GM19193 (cell line): ENCODE results near the gene THY1.

ENCODE experiments used
- POLR2A ChIP-seq: IDR thresholded peaks from 4 replicates; pipeline ENCODE4 v1.6.1; 2011; ENCODE audit not compliant: insufficient read depth, insufficient read length; ENCODE audit errors: extremely low read depth

The THY1 gene

GRCh38 chr11:119422809-119423508, at the start of gene THY1:
Gene THY1 (minus strand): TSS chr11:119423172. CDS start chr11:119420905, 2,267 bp downstream.
- no peak for TF ChIP-seq POLR2A

GRCh38 chr11:119472186-119472855, 49.3 kb upstream of the THY1 start:
- no peak for TF ChIP-seq POLR2A

DNA sequence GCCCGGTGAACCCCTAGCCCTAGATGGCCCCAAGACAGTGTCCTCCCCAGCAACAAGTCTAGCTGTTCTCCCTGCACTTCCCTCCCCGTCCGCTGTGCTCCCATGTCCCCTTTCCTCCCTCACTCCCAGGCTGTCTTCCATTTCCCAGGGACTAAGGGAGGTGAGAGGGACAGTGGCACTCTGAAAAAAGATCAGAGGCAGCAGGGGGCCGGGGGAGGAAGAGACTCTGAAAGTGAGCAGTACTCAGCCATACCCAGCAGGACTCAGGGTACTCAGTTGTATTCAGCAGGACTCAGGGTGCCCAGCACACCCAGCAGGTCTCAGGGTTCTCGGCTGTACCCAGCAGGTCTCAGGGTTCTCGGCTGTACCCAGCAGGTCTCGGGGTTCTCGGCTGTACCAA, 48.4 kb upstream of the THY1 start:
- TF ChIP-seq POLR2A = no peak

DNA sequence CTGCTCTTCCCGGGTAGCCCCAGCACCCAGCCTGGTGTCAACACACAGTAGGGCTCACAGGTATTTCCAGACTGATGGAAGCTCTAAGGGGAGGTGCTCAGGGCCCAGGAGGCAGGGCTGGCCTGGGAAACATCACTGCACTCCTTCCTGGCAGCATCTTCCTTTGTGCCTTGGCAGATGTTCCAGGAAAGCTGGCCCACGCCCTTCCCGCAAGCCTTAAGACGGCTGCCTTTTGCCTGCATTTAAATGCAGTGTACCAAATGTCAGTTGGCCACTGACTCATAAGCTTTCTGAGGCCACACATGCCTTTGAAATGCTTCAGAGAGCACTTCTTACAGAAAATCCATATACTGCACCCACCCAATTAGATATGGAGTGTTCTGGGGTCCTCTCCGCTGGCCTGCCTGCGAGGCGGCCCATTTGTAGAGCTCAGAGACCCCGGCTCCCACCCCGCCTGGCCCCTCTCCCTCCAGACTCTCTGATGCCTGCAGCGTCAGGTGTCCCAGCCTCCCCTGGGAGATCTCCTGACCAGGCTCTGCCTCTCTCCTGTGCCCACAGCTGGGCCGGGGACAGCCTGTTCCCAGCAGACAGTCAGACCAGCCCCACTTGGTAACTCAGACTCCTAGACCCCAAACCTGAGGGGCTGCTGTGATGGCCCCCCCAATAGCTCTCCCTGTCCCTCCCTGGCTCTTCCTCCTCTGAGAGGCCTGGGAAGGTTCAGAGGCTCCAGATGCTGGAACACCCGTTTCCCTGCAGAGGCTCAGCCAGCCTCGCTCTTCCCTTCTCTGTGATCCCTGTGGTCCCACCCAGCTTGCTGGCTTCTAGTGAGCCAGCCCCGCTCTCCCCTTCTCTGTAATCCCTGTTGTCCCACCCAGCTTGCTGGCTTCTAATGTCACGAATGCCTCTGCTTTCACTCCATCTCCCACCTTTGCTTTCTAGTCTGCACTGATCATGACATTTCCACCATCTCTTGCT, 47.6 kb upstream of the THY1 start:
- no peak for TF ChIP-seq POLR2A

DNA sequence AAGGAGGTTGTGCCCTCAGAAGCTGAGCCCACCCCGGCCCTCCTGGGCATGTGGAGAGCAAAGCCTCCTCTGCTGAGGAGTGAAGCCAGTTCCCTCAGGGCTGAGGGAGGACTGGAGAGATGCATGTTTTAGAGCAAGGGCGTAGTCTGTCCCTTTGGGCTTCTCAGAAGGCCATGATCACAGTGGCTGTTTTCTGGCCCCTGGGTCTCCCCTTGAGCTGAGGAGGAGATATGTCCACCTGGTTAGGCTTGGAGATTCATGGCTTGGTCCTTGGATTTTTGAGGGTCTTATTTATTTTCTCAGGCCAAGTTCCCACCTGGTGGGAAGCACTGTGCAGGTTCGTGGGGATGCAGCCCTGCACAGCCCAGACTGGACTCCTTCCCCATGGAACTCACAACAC, 46.5 kb upstream of the THY1 start:
- TF ChIP-seq POLR2A = no peak

- TF ChIP-seq POLR2A = no peak
Observed at GRCh38 chr11:119468511-119468910, 45.5 kb upstream of the THY1 start.

DNA sequence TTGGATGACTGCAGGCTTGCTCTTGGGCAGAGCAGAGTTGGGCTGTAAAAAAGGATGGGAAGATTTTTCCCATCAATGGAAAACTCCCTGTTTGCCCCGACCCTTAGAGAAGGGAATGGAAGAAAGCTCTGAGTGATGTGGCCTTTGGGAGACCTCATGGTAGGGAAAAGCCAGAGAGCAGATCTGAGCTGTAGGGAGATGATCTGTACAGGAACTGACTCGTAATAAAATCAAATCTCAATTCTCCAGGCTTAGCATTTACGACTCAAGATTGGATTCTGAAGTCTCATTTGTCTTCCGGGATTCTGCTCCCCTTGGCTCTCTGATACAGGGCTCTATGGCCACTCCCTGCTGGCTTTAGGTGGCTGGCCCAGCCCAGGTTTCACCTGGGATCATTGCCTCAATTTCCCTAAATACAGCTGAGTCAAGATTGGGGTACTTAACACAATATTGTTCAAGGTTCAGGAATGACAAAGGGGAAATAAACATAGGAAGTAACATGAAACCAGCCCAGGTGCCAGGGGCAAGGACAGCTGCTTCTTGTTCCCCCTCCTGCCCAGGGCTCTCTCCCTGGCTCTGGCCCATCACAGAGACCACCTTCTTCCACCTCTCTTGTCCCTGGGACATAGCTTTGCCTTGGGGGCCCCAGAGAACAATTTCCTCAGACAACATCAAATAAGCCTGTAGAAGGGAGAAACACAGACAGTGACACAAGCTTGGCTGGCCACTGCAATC, 38.4 kb upstream of the THY1 start:
- no peak for TF ChIP-seq POLR2A

DNA sequence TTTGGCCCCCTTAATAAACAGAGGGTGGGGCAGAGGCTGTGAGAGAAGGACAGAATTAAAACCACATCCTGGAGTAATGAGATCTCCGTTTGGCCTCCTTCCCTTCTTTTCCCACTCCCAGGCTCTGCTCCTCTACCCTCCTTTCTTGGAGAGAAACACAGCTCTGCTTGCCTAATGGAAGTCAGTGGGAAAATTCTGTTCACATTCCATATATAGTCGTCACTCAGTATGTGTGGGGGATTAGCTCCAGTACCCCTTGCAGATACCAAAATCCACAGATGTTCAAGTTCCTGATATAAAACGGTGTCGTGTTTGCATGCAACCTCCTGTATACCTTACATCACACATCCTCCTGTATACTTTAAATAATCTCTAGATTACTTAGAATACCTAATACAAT, 37.6 kb upstream of the THY1 start:
- no peak for TF ChIP-seq POLR2A

GRCh38 chr11:119460097-119460496, 37.1 kb upstream of the THY1 start:
- TF ChIP-seq POLR2A = no peak

DNA sequence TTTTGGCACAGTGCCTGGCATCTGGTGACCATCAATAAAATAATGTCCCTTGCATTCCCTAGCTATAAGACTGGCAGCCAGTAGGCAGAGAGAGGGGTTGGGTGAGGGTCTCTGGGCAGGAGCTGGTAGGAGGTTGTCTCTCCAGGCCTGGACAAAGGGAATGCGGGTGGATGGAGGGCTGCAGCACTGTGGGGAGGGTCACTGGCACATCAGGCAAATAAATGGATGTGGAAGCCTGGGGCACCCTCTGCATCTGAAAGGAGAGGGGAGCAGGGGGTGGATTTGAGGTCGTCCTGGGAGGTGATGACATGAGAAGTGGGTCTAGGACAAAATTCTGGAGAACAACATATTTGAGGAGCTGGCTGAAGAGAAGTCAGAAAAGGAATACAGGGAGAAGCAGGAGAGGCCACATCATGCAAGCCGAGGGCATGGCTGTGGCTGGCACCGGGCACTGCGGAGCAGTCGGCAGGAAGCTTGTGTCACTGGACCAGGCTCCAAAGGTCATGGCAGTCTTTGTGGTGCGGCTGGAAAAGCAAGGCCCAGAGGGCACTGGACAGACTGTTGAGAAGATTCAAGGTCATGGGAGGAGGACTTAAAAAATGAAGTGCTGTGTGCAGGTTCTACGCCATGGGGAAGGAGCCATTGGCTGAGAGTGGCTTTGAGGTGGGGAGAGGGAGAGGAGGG, 36.5 kb upstream of the THY1 start:
- TF ChIP-seq POLR2A = no peak

DNA sequence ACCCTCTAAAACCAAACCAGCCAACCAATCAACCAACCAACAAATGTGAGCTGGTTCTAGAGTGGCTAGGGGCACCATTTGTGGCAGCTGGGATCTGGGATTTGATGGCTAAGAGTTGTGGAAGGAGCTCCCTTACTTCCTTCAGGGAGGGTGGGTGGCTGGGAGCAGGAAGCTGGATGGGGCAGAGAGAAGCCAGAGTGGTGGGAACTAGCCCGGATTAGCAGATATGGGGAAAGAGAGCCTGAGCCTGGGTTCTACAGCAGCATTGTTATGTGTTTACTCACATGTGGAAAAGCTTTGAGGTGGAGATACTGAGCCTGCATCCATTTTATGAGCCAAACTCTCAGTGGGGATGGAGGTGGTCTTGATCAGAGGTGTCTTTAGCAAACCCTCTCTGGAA, 30.9 kb upstream of the THY1 start:
- no peak for TF ChIP-seq POLR2A

- no peak for TF ChIP-seq POLR2A
Observed at GRCh38 chr11:119450590-119451326, 27.8 kb upstream of the THY1 start.

- TF ChIP-seq POLR2A = no peak
Observed at GRCh38 chr11:119449498-119449897, 26.5 kb upstream of the THY1 start.
